ENCODE results near the gene CABP2.

The CABP2 gene

DNA sequence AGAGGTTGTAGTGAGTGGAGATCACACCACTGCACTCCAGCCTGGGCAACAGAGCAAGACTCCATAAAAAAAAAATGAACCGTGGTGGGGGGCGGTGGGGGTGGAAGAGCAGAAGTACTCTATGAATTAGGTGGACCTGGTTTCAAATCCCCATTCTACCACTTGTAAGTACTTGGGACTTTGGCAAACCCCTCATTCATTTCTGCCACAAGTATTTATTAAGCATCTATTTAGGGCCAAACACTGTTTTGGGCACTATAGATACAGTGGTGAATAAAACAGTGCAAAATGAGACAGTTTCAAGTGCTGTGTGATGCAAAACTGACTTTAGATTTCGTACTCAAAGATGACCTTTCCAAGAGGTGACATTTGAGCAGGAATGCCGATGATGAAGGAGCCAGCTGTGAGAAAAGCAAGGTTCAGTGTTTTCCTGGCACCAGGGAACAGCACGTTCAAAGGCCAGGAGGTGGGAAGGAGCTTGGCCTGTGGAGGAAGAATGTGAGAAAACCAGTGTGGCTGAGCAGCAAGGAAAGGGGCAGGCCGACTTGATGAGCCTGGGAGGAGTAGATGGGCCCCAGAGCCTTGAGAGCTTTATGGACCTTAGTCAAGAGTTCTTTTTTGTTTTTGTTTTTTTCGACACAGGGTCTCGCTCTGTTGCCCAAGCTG is 52.8 kb downstream of the CABP2 start:
- no peak overlapping the region for H3K4me2 ChIP-seq (ENCODE audit: low read length)
- H3K9me3 ChIP-seq (ENCODE audit: control insufficient read depth, low read length): no peaks in the 10 kb centered on the region
- no peak overlapping the region for H3K4me3 ChIP-seq (ENCODE audit: low read depth, low read length)
- H2AFZ ChIP-seq: no peak overlapping the region
- H3K36me3 ChIP-seq (ENCODE audit: control insufficient read depth, insufficient read depth, low read length): no peaks in the 10 kb centered on the region
- TF ChIP-seq, protein P1, sequence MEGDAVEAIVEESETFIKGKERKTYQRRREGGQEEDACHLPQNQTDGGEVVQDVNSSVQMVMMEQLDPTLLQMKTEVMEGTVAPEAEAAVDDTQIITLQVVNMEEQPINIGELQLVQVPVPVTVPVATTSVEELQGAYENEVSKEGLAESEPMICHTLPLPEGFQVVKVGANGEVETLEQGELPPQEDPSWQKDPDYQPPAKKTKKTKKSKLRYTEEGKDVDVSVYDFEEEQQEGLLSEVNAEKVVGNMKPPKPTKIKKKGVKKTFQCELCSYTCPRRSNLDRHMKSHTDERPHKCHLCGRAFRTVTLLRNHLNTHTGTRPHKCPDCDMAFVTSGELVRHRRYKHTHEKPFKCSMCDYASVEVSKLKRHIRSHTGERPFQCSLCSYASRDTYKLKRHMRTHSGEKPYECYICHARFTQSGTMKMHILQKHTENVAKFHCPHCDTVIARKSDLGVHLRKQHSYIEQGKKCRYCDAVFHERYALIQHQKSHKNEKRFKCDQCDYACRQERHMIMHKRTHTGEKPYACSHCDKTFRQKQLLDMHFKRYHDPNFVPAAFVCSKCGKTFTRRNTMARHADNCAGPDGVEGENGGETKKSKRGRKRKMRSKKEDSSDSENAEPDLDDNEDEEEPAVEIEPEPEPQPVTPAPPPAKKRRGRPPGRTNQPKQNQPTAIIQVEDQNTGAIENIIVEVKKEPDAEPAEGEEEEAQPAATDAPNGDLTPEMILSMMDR (IDR thresholded peaks at IDR 0.05): no peak
- H3K27ac ChIP-seq: no peak overlapping the region
- no peaks in the 10 kb centered on the region for H3K79me2 ChIP-seq
- H3K9ac ChIP-seq: no peak overlapping the region
- H3K4me1 ChIP-seq: no peaks in the 10 kb centered on the region
- no peaks in the 10 kb centered on the region for H3K27me3 ChIP-seq (ENCODE audit: control insufficient read depth, insufficient read depth, low read length)

DNA sequence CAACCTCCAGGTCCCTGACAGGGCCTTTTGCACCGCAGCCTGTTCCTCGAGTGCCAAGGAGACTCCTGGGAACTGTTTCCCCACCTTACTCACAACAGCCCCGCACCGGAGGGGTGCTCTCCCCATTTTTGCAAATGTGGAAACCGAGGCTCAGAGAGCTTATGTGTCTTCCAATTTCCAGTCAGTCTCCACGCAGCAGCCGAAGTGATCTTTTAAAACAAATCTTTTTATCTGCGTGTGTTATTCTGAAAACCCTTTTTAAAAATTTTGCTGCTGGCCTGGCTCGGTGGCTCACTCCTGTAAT is 53.8 kb downstream of the CABP2 start:
- Histone ChIP-seq H2AFZ (peak overlapping the region; percentile 92), H3K27me3 (ENCODE audit: control insufficient read depth, insufficient read depth, low read length) (no peaks in the 10 kb centered on the region), H3K4me2 (ENCODE audit: low read length) (peak overlapping the region; percentile 94), H3K36me3 (ENCODE audit: control insufficient read depth, insufficient read depth, low read length) (no peaks in the 10 kb centered on the region), H3K9ac (no peak overlapping the region), H3K4me3 (ENCODE audit: low read depth, low read length) (peak overlapping the region; percentile 69), H3K79me2 (no peaks in the 10 kb centered on the region), H3K9me3 (ENCODE audit: control insufficient read depth, low read length) (no peaks in the 10 kb centered on the region), H3K4me1 (no peaks in the 10 kb centered on the region), H3K27ac (peak overlapping the region; percentile 70)
- TF ChIP-seq, protein P1 (IDR thresholded peaks at IDR 0.05): no peak

Data from parathyroid adenoma (tissue), 2 donors.